ENCODE data around the gene MEIS3.
"Not testable (repeated sequence)": the region's sequence is repeated elsewhere in the genome, so short reads cannot be mapped to it uniquely, and the experiment has no call there.

MEIS3 gene

DNA sequence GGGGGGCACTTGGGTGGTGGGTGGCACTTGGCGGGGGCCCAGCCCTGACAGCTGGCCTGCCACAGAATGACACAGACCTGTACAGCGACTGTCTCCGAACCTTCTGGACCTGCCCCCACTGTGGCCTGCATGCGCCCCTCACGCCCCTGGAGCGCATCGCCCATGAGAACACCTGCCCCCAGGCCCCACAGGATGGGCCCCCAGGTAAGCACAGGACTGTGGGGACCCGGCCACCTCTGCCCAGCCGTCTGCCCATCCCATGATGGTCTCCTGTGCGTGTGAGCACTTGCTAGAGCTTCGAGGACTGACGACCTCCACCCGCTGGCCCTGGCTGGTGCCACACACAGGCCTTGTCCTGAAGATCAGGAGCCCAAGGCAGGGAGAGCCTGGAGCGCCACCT is 38.2 kb downstream of the MEIS3 start:
- no peak for DNase-seq

DNA sequence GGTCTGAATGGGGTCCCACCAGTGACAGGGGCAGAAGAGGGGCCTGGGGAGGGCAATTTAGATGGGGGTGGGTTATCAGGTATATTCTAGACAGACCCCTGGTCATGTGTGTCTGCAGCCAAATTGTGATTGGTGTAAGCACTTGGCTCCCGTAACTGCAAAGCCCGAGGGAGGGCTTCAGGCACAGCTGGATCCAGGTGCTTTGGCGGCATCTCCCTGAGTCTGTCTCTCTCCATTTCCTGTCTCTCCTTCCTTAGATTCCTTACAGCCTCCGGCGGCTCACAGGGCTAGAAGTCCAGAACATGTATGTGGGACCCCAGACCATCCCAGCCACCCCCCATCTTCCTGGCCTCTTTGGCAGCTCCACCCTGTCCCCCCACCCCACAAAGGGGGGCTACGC is 38.8 kb downstream of the MEIS3 start:
- DNase-seq, result no peak

DNA sequence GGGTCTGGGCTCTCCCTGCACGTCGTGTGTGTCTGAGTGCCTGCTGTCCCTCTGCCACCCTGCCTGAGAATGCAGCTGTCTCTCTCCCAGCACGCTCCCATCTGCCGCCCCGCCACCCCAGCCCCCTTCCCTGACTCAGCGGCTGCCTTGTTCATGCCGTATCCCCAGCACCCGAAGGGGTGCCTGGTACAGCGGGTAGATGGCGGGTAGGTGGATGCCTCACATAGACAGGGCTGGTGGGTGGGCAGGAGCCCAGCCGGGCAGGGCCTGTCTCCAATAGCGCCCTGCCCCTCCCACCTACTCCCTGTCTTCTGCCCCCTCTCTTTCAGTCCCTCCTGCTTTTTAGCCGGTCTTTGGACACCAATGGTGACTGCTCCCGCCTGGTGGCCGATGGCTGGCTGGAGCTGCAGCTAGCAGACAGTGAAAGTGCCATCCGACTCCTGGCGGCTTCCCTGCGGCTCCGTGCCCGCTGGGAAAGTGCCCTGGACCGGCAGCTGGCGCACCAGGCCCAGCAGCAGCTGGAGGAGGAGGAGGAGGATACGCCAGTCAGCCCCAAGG is 39.9 kb downstream of the MEIS3 start:
- no peak for DNase-seq

DNA sequence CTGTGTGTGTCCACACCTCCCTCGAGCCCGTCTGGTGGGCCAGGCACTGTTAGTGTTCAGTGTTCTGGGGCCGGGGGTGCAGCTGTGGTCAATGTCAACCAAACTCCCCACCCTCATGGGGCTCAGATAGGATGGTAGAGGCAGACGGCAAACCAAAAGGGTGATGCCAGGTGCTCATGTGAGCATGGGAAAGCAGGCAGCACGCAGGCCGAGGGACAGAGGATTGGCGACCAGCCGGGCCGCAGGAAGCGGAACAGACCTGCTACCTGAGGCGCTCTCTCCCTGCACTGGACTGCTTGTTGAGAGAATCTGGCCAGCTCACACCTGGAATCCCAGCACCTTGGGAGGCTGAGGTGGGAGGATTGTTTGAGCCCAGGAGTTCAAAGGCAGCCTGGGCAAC is 41.1 kb downstream of the MEIS3 start:
- DNase-seq, result no peak

DNA sequence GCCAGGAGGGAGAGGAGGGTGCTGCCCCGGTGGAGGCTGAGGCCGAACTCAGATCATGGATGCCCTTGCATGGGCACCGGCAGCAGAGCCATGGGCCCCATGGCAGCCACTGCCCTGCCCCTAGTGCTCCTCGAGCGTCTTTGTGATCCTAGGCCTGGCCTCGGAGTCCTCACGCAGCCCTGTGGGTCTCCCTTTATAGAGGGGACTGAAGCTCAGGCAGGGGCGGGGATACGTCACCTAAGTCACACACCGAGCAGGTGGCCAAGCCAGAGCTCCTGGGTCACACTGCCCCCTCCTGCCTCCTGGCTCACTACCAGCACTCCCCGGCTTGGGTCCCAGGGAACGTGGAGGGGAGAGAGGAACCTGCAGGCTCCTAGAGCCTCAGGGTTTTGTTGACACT is 41.5 kb downstream of the MEIS3 start:
- no peak for DNase-seq

DNA sequence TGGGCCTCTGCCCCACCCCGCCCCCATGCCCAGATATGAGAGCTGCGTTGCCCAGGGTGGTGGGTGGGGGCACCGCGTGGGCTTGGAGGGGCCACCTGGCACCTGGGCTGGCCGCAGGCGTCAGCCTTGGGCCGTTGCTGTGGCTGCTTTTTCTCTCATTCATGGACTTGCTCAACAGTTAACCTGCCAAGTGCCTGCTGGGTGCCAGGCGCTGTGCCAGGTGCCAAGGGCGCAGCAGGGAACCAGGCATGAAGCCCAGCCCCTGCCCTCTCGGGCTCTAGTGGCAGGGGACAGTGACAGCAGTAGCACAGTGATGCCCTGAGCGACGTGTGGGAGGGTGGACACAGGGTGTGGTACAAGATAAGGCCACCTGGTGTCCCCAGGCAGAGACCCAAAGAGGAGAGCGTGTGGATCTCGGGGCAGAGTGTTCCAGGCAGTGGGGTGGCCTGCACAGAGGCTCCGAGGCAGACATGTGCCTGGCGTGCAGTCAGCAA is 42.1 kb downstream of the MEIS3 start:
- no peak for DNase-seq

DNA sequence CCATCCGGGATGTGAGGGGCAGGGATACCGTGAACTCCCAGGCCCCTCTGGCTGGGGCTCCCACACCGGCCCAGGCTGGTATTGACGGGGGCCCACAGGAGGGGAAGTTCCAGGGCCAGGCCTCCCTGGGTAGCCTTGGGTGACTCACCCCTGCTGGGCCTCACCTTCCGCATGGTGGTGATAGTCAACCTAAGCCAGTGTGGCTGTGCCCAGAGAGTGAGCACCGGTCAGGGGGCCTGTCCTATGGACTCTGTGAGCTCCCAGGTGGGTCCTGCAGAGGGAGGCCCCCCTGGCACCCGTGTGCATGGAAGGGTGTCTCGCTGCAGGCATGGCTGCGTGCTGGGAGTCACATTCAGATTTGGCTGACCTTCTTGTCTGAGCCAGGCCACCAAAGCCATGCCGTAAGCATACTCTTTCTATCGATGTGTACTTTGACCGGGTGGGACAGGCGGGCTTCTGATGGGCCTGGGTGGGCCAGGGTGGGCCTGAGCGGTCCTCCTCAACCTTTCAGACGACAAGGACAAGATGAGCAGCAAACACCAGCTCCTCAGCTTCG is 42.7 kb downstream of the MEIS3 start:
- DNase-seq, result no peak

DNA sequence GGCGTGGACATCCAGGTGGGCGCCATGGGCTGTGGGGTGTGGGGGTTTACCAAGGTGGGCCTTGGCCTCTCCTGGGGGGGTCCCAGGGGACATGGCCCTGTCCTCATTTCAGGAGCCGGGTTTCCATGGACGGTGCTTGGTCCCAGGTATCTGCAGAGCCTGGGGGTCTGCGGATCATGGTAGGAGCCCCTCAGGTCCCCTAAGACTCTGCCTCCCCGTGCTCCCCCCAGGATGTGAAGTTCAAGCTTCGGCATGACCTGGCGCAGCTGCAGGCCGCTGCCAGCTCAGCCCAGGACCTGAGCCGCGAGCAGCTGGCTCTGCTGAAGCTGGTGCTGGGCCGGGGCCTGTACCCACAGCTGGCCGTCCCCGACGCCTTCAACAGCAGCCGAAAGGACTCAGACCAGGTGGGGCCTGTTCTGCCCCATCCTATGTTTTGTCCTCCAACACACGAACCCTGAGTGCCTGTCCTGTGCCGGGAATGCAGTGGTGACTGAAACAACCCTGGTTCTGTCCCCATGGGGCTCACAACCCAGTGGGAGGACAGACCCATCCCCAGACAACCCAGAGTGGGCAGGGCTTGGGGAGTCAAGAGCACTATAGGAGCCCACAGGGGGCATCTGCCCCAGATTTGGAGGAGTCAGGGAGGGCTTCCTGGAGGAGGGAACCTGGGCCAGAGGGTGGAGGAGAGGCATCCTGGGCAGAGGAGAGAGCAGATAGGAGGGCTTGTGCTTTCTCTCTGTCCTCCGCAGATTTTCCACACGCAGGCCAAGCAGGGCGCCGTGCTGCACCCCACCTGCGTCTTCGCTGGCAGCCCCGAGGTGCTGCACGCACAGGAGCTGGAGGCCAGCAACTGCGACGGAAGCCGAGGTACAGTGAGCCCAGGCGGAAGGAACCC is 43.4 kb downstream of the MEIS3 start:
- DNase-seq, result no peak

DNA sequence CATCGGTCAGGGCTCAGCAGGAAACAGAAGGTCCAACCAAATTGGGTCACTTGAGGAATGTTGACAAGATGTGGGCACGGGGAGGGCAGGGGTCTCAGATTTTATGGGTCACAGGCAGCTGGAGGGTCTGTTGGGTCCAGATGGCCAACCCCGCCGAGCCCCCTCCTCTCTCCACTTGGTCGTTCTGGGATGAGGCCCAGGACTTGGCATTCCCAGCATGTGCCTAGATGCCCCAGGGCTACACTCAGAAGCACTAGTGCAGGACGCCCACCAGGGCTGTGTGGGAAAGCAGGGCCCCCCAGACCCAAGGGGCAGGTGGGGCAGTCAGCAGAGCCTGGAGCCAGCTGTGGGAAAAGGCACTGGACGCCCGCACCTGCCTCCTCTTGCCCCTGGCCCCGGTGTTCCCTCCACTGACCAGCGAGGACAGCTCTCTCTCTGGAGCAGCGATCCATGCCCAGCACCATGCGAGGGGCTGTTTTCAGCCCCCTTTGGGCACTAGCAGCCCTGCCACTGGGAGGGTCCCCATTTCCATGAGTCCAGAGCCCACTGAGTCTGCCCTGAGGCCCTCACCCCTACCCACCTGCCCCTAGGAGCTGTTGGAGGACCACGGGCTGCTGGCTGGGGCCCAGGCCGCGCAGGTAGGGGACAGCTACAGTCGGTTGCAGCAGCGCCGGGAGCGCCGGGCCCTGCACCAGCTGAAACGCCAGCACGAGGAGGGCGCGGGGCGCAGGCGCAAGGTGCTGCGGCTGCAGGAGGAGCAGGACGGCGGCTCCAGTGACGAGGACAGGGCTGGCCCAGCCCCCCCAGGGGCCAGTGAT is 44.2 kb downstream of the MEIS3 start:
- DNase-seq, result no peak

DNA sequence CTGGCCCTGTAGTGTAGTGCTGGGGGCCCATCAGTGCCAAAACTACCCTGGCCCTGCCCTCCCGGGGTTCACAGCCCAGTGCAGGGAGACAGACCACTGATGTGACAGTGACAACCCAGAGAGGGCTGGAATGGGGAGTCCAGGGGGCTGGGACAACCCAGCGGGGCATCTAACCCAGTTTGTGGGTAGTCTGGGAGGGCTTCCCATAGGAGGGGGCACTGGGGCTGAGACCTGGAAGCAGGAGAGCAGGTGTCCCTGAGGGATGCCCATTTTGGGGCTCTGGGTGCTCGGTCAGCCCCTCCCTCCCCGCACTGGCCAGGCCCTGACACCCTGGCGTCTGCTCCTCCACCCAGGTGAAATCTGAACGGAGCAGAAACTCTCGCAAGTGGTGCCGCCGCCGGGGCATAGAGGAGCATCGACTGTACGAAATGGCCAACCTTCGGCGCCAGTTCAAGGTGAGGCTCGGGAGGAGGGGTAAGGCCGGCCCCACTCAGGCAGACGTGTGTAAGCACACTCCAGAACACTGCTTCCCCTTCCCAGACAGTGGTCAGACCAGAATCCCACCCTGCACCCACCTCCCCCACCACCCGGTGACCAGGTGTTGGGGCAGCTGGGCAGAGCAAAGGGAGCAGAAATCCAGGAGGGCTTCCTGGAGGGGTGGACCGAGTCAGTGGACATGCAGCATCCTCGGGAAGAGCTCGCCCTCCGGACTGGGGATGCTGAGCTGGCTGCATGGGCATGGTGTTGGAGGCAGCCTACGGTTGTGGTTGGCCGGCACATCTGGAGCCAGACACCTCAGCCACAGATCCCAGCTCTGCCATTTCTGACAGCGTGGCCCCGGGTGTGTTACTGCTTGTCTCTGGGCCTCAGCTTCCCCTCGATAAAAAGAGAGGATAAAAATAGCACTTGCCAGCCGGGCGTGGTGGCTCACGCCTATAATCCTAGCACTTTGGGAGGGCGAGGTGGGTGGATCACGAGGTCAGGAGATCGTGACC is 45.8 kb downstream of the MEIS3 start:
- DNase-seq, result no peak

DNA sequence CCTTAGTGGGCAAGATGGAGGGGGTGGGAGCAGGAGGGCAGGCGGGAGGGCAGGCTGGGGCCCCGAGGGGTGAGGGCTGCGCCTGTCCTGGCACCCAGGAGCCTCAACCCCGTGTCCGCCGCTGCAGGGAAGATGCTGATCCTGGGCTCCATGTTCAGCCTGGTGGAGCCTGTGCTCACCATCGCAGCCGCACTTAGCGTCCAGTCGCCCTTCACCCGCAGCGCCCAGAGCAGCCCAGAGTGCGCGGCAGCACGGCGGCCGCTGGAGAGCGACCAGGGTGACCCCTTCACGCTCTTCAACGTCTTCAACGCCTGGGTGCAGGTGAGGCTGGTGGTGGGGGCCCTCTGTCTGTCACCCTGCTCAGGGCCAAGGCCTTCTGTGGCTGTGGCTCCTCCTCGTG is 46.7 kb downstream of the MEIS3 start:
- no peak for DNase-seq

DNA sequence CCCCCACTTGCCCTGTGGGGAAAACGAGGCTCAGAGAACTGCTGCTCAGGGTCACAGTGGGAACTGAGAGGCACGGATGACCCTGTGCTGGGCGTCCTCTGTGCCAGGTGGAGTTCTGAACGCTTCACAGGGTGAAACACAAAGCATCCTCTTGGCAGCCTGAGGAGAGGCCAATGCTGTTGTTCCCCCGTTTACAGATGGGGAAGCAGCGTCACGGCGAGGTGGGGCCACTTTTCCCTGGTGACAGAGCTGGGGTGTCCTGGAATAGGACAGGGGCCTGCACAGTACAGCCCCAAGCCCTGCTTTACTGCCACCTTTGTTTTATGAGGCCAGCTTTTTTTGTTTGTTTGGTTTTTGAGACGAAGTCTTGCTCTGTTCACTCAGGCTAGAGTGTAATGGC is 48.1 kb downstream of the MEIS3 start:
- no peak for DNase-seq

DNA sequence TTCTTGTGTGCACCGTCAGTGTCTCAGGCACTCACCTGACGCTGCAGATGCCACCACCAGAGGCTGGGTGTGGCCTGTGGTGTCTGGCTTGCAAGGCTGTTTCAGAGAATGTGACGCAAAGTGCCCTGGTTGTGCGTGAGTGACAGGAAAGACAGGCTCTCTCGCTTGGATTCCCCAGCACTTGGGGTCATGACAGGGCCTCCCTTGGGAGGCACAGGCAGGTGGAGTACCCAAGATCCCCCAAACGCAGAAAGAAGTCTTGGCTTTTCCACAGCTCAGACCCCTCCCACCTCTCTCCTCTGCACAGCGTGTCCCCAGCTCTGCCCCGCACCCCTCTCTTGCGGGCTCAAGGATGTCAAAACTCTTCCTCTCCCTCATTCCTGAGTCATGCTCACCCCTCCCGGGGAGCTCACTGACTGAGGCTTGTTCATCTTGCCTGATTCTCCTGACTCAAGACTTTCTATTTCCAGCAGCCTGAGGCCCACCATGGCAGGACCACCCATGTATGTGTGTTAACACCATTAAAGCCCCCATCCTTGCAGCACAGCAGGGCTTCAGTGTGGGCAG is 49.2 kb downstream of the MEIS3 start:
- DNase-seq, result no peak

DNA sequence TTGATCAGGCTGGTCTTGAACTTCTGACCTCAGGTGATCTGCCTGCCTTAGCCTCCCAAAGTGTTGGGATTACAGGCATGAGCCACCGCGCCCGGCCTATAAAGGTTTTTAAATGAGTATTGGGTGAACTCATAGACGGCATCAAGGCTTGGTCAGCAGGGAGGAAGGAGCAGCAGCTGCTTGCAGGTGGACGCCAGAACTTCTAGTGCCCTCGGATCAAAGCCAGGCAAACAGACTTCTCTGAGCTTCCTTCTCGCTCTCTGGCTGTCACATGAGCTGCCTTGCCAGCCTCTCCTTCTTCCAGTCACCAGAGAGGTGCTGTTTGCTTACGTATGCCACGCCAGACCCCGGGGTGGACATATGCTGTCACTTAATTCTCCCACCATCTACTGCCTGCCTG is 53.9 kb downstream of the MEIS3 start:
- DNase-seq, result not testable (repeated sequence)

DNA sequence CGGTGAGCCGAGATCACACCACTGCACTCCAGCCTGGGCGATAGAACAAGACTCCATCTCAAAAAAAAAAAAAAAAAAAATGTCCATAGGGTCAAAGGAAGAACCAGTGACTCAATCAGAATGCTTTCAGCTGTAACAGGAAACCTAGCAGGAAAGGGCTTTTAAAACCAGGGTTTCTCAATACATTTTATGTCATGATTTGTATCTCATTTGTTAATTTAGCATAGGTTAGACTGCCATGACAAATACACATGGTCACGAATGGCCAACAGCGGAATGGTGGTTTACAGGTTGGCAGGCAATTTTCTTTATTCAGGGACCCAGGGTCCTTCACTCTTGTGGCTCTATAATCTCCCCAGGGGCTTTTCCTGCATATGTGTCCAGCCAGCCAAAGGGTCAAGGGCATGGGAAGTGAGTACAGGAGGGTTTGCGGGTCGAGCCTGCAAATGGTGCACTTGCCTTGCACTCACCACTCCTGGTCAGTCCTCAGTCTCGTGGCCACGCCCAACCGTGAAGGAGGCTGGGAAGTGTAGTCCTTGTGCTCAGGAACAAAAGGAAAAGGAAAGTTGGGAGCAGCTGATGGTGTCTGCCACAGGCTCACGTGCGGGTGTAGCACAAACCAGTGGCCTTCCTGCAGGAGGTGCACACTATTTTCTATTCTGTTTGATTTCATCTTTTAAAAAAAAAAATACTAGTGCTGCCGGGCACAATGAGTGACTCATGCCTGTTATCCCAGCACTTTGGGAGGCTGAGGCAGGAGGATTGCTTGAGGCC is 55.4 kb downstream of the MEIS3 start:
- DNase-seq, result no peak

DNA sequence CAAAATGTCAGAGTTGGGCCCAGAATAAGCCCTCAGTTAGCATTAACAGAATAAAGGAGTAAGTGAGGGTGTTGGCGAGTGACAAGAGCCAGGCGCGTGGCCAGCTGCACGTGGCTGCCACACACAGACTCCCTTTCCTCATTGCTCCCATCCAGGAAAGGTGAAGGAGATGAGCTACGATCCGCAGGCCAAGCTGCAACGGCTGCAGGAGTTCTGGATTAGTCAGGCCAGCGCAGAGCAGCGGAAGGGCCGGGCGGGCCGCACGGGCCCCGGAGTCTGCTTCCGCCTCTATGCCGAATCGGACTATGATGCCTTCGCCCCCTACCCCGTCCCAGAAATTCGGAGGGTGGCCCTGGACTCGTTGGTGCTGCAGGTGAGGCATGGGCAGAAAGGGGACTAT is 57.0 kb downstream of the MEIS3 start:
- no peak for DNase-seq

DNA sequence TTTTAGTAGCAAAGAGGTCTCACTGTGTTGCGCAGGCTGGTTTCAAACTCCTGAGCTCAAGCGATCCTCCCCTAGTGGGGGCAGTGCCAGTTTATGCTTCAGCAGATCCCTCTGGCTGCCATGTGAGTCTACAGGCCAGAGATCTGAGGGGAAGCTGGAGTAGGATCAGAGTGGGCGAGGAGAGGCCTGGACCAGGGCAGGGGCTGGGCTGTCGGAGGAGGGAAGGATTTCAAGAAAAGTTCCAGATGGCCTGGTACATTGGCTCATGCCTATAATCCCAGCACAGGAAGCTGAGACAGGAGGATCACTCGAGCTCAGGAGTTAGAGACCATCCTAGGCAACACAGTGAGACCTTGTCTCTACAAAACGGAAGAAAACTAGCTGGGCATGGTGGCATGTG is 60.4 kb downstream of the MEIS3 start:
- no peak for DNase-seq

DNA sequence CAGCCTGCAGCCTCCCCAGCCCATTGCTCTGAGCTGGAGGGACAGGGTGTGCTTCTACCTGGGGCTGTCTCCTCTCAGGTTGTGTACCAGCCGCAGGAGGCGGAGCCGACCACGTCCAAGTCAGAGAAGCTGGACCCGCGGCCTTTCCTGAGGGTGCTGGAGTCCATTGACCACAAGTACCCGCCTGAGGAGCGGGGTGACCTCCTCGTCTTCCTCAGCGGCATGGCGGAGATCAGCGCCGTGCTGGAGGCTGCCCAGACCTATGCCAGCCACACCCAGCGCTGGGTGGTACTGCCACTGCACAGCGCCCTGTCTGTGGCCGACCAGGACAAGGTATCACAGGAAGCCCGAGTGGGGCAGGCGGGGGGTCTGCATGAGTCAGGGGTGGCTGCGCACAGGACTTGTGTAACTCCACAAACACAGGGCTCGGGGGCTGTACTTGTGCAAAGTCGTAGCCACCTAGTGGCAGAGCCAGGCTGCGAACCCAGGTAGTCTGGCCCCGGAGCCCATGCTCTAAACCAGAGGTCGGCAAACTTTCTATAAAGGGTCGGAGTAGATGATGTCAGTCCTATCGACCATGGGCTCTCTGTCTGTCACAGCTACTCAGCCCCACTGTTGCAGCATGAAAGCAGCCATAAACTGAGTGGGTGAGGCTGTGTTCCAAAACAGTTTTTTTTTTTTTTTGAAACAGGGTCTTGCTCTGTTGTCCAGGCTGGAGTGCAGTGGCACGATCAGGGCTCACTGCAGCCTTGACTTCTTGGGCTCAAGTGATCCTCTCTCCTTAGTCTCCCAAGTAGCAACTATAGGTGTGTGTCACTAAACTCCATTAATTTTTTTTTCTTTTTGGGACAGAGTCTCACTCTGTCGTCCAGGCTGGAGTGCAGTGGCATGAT is 61.3 kb downstream of the MEIS3 start:
- DNase-seq, result peak; percentile 25

DNA sequence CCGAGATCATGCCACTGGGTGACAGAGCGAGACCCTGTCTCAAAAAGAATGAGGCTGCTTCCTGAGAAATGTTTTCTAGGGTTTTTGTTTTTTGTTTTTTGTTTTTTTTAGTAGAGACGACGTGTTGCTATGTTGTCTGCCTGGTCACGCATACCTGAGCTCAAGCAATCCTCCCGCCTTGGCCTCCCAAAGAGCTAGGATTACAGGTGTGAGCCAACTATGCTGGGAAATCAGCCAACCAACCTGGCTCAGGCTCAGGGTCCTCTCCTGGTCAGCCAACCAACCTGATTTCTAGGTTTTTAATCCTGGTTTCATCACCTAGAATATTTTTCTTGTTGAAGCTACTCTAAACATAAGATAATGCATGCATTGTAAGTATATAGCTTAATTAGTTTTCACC is 62.4 kb downstream of the MEIS3 start:
- DNase-seq, result no peak

DNA sequence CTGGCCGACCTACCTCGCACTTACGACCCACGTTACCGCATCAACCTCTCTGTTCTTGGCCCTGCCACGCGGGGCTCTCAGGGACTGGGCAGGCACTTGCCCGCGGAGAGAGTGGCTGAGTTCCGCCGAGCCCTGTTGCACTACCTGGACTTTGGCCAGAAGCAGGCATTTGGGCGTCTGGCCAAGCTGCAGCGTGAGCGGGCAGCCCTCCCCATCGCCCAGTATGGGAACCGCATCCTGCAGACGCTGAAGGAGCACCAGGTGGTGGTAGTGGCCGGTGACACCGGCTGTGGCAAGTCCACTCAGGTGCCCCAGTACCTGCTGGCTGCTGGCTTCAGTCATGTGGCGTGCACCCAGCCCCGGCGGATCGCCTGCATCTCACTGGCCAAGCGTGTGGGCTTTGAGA is 66.0 kb downstream of the MEIS3 start:
- no peak for DNase-seq

All from activated CD4-positive, alpha-beta T cell treated with anti-CD3 and anti-CD28 coated beads for 48 hours (primary cell).